OCI-LY1 (cell line): ENCODE results near the gene IL23A.

ENCODE experiments used
- CTCF ChIP-seq: fragments of 200-600 bp; sonication (generic), shearing (Covaris generic); IDR thresholded peaks from 2 replicates; pipeline ENCODE4 v1.5.1; 2017; ENCODE audit warnings: mild to moderate bottlenecking, antibody characterized with exemption, low read length, moderate library complexity, mixed read lengths
- EZH2 ChIP-seq: fragments of 200-600 bp; sonication (generic), shearing (Covaris generic); IDR thresholded peaks from 2 replicates; pipeline ENCODE4 v1.8.0; 2017; ENCODE audit warnings: borderline replicate concordance, mixed run types, mild to moderate bottlenecking, antibody characterized with exemption, low read length, moderate library complexity, mixed read lengths

- TF ChIP-seq EZH2 (no peak), CTCF (no peak)
Measured at GRCh38 chr12:56373515-56373914, 34.8 kb downstream of the IL23A start.
